Body of pancreas (tissue), 4 donors: ENCODE results near the gene GALNT17. TPM values are rescaled to one million over a fixed set of nuclear protein-coding genes. Genes with fewer than 3 reads are reported as not detected.

Experiments used
- ATAC-seq: fragments of 150-250 bp; one replicate; pipeline ENCODE4 v1.9.1; 2016
- DNase-seq, 4 donors: peaks; one replicate each; pipeline ENCODE4 v3.0.0-alpha.2; 2019
- H3K27ac ChIP-seq, 4 donors: fragments of 200-600 bp; sonication (generic); 1 replicate in 3 of 4; 2 replicates in 1 of 4; pipeline versions ENCODE4 v1.5.1 to v1.6.1; 2016 to 2019; ENCODE audit warnings: mild to moderate bottlenecking in 1 of 4, mixed read lengths in 1 of 4, moderate library complexity in 1 of 4
- H3K27me3 ChIP-seq, 2 donors: fragments of 200-600 bp; sonication (generic); one replicate each; pipeline ENCODE4 v1.6.0; 2016; ENCODE audit warnings: mild to moderate bottlenecking in 1 of 2
- H3K36me3 ChIP-seq, 2 donors: fragments of 200-600 bp; sonication (generic); replicated peaks in 1 of 2; 2 replicates each; pipeline ENCODE4 v1.5.1; 2016; ENCODE audit warnings: low read depth in 2 of 2; ENCODE audit not compliant: insufficient read depth in 1 of 2
- H3K4me1 ChIP-seq: fragments of 200-600 bp; sonication (generic); one replicate; pipeline ENCODE4 v1.6.0; 2016
- H3K4me3 ChIP-seq, 2 donors: fragments of 200-600 bp; sonication (generic); 1 replicate in 1 of 2; 2 replicates in 1 of 2; pipeline ENCODE4 v1.5.1; 2016 to 2019
- H3K9me3 ChIP-seq, 3 donors: fragments of 200-600 bp; sonication (generic); 1 replicate in 2 of 3; 2 replicates in 1 of 3; pipeline ENCODE4 v1.5.1; 2016
- CTCF ChIP-seq, 7 experiments: fragments of 450-650 bp in 4 of 7; fragments of 200-600 bp in 3 of 7; sonication (generic) in 3 of 7; IDR thresholded peaks; one replicate each; pipeline ENCODE4 v1.5.1; 2016 to 2019; ENCODE audit warnings: antibody characterized with exemption in 7 of 7
- POLR2A ChIP-seq, 3 donors: fragments of 450-650 bp; IDR thresholded peaks; one replicate each; pipeline ENCODE4 v1.6.1; 2016; ENCODE audit warnings: antibody characterized with exemption in 3 of 3, mild to moderate bottlenecking in 2 of 3
- WGBS, 2 donors: methylation state at CpG; one replicate each; pipeline ENCODE4 v1.1.5; 2017; 5-methylcytosine and 5-hydroxymethylcytosine counted together
- intact Hi-C: fragments of 100-400 bp; cut with DNase I; formaldehyde crosslinking; loops from one replicate; pipeline ENCODE4 v1.15.1; 2023
- total RNA-seq, 2 donors: library from RNA; depleted of rRNA; stranded (reverse); fragments of >200 nt; gene quantifications; one replicate each; pipeline ENCODE4 v1.1.0, GENCODE V29; 2016

The GALNT17 gene
- total RNA-seq, 2 donors from 2014 or later = 6.5 to 27.4 TPM

DNA sequence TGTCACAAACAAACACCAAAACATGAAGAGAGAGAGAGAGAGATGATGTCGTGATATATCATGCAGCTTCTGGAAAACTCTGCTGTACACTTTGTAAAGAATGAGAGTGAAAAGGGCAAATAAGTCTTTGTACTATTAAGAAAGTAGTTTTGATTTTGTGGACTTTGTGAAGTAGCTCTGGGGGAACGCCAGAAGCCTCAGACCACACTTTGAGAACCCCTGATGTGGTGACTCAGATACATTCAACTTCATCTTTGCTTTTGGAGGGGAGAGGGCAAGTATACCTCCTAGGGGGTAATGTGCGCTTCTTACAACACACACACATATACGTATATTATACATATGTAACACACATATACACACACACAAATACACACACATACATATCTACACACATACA, 84.3 kb downstream of the GALNT17 start:
- H3K4me1 ChIP-seq = peaks cover 22% of the 10 kb centered on the region
- 92 to 95% methylated on average over 4 of the region's 4 CpGs for WGBS, 2 donors
- H3K4me3 ChIP-seq = no peak overlapping the region
- peaks cover 0 to 4% (median 0%) of the 10 kb centered on the region in 3 donors for H3K9me3 ChIP-seq
- ATAC-seq = no peak
- no peak for DNase-seq
- no peaks in the 10 kb centered on the region for H3K27me3 ChIP-seq
- intact Hi-C loops = no loop called here
- no peaks in the 10 kb centered on the region for H3K36me3 ChIP-seq
- H3K27ac ChIP-seq = no peak overlapping the region
- no peak for TF ChIP-seq CTCF (IDR thresholded peaks at IDR 0.05)

DNA sequence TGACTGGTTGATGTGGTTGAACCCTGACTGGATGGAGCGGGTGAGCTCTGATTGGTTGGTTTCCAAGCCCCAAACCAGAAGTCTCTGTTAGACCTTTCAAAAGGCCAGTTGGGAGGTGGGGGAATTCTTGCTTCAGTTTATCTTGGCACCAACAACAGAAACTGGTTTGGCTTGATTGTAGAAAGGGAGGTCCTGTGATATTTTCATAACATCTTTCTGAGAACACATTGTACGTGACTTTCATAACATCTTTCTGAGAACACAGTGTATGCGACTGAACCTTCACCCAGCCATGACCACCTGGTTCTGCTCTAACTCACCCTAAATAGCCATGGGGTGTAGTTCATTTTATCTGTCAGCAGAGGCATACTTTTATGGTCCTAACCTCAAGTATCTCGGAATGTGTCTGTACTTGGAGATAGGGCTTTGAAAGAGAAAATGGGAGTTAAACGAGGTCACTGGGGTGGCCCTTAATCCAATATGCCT, 88.3 kb downstream of the GALNT17 start:
- peaks cover 22% of the 10 kb centered on the region for H3K4me1 ChIP-seq
- H3K4me3 ChIP-seq = no peak overlapping the region
- TF ChIP-seq POLR2A (IDR thresholded peaks at IDR 0.05) (no peak), CTCF (IDR thresholded peaks at IDR 0.05) (peak in 6 of 7 experiments; percentile 10 to 65 (median 40))
- no peaks in the 10 kb centered on the region for H3K27me3 ChIP-seq
- DNase-seq = peak; percentile 56 to 75 (median 62)
- intact Hi-C loops = no loop called here
- WGBS, 2 donors = 32 to 33% methylated on average over 5 of the region's 5 CpGs
- H3K9me3 ChIP-seq = peaks cover 0 to 4% (median 0%) of the 10 kb centered on the region in 3 donors
- H3K27ac ChIP-seq = peak overlapping the region; percentile 1 to 80 (median 62)
- H3K36me3 ChIP-seq = no peaks in the 10 kb centered on the region
- ATAC-seq = peak; percentile 99

- peaks cover 0 to 4% (median 0%) of the 10 kb centered on the region in 3 donors for H3K9me3 ChIP-seq
- H3K27ac ChIP-seq = peak overlapping the region; percentile 1 to 80 (median 62)
- intact Hi-C loops = no loop called here
- H3K27me3 ChIP-seq = no peaks in the 10 kb centered on the region
- 86 to 88% methylated on average over 1 of the region's 1 CpG for WGBS, 2 donors
- H3K4me3 ChIP-seq = no peak overlapping the region
- no peaks in the 10 kb centered on the region for H3K36me3 ChIP-seq
- TF ChIP-seq CTCF (IDR thresholded peaks at IDR 0.05) (no peak), POLR2A (IDR thresholded peaks at IDR 0.05) (no peak)
- DNase-seq = no peak
- peaks cover 22% of the 10 kb centered on the region for H3K4me1 ChIP-seq
- ATAC-seq = no peak
Observed at GRCh38 chr7:71221049-71221448, 89.1 kb downstream of the GALNT17 start.

DNA sequence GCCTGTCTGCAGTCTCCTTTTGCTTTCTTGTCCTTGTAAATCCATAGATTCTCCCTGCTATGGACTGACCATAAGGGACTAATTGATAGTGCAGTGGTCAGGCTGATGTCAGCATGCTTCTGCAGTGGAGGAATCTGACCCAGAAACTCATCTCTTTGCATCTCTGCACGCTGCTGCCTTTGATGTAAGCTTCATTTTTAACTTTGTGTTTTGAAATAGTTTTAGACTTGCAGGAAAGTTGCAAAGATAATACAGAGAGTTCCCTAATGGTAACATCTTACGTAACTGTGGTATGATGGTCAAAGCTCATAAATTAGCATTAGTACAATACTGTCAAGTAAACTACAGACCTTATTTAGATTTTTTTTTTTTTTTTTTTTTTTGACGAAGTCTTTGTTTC, 89.6 kb downstream of the GALNT17 start:
- intact Hi-C loops = no loop called here
- peaks cover 0 to 4% (median 0%) of the 10 kb centered on the region in 3 donors for H3K9me3 ChIP-seq
- WGBS, 2 donors = 87 to 90% methylated on average over 3 of the region's 3 CpGs
- ATAC-seq (no peak), DNase-seq (no peak)
- peaks cover 22% of the 10 kb centered on the region for H3K4me1 ChIP-seq
- no peak overlapping the region for H3K27ac ChIP-seq
- TF ChIP-seq CTCF (IDR thresholded peaks at IDR 0.05) (no peak), POLR2A (IDR thresholded peaks at IDR 0.05) (no peak)
- H3K27me3 ChIP-seq = no peaks in the 10 kb centered on the region
- no peak overlapping the region for H3K4me3 ChIP-seq
- H3K36me3 ChIP-seq = no peaks in the 10 kb centered on the region

DNA sequence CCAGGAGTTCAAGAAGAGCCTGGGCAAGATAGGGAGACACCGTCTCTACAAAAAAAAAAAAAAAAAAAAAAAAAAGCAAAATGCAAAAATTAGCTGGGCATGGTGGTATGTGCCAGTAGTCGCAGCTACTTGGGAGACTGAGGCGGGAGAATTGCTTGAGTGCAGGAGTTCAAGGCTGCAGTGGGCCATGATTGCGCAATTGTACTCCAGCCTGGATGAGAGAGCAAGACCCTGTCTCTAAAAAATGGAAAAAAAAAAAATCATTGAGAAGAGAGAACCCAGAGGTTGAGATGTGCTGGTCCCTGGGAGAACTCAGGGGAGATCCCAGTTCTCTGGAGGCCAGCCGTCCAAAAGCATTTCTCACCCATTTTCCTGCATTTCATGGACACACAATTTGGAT, 95.2 kb downstream of the GALNT17 start:
- no peak for TF ChIP-seq POLR2A (IDR thresholded peaks at IDR 0.05)
- TF ChIP-seq CTCF (IDR thresholded peaks at IDR 0.05) = no peak
- intact Hi-C loops = no loop called here
- DNase-seq (no peak), ATAC-seq (no peak)
- Histone ChIP-seq H3K4me1 (peaks cover 6% of the 10 kb centered on the region), H3K27me3 (no peaks in the 10 kb centered on the region), H3K27ac (no peak overlapping the region), H3K9me3 (no peaks in the 10 kb centered on the region), H3K4me3 (no peak overlapping the region), H3K36me3 (no peaks in the 10 kb centered on the region)
- 84 to 89% methylated on average over 5 of the region's 5 CpGs for WGBS, 2 donors
